Measurements from ENCODE around the gene CLNK.

CLNK gene

DNA sequence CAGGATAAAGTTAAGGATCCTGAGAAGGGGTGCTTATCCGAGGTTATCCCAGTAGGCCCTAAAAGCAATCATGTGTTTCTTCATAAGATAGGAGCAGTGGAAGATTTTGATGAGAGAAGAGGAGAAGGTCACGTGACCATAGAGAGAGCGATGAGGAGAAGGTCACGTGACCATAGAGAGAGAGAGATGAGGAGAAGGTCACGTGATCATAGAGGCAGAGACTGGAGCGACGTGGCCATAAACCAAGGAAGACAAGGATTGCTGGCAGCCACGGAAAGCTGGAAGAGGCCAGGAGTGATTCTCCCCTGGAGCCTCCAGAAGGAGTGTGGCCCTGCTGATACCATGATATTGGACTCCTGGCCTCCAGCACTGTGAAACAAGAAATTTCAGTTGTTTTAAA is 188.9 kb downstream of the CLNK start:
- TF ChIP-seq, protein P1, sequence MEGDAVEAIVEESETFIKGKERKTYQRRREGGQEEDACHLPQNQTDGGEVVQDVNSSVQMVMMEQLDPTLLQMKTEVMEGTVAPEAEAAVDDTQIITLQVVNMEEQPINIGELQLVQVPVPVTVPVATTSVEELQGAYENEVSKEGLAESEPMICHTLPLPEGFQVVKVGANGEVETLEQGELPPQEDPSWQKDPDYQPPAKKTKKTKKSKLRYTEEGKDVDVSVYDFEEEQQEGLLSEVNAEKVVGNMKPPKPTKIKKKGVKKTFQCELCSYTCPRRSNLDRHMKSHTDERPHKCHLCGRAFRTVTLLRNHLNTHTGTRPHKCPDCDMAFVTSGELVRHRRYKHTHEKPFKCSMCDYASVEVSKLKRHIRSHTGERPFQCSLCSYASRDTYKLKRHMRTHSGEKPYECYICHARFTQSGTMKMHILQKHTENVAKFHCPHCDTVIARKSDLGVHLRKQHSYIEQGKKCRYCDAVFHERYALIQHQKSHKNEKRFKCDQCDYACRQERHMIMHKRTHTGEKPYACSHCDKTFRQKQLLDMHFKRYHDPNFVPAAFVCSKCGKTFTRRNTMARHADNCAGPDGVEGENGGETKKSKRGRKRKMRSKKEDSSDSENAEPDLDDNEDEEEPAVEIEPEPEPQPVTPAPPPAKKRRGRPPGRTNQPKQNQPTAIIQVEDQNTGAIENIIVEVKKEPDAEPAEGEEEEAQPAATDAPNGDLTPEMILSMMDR (IDR thresholded peaks at IDR 0.05; ENCODE audit: low read length, missing control alignments), result no peak
- H3K4me3 ChIP-seq (replicated peaks; ENCODE audit: low read depth, low read length), result no peak overlapping the region
- DNase-seq (ENCODE audit: low read depth), result no peak

- TF ChIP-seq, protein P1 (IDR thresholded peaks at IDR 0.05; ENCODE audit: low read length, missing control alignments), result no peak
- no peak overlapping the region for H3K4me3 ChIP-seq (replicated peaks; ENCODE audit: low read depth, low read length)
- DNase-seq (ENCODE audit: low read depth), result no peak
Measured at GRCh38 chr4:10492464-10492863, 192.1 kb downstream of the CLNK start.

- no peak overlapping the region for H3K4me3 ChIP-seq (replicated peaks; ENCODE audit: low read depth, low read length)
- TF ChIP-seq, protein P1 (IDR thresholded peaks at IDR 0.05; ENCODE audit: low read length, missing control alignments), result no peak
Measured at GRCh38 chr4:10491401-10491800, 193.2 kb downstream of the CLNK start.

DNA sequence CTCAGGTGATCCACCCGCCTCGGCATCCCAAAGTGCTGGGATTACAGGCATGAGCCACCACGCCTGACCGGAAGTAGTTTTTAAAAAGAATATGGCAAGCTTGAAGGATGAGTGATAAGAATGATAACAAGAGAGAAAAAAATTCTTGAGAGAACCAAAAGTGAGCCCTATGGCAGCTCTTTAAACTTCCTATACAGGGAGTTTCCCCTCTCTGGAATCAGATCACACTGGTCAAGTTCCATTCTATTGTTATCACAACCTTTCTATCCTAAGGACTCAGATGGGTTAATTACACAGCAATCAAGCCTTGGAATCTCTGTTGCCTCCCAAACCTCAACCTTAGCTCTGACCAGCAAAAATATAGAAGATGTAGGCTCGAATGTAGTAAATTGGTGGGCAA is 193.6 kb downstream of the CLNK start:
- no peak for DNase-seq (ENCODE audit: low read depth)
- no peak overlapping the region for H3K4me3 ChIP-seq (replicated peaks; ENCODE audit: low read depth, low read length)
- TF ChIP-seq, protein P1 (IDR thresholded peaks at IDR 0.05; ENCODE audit: low read length, missing control alignments), result no peak

More at GRCh38 chr4:10491401-10491800, 193.2 kb downstream of the CLNK start:
- no peak for DNase-seq (ENCODE audit: low read depth)

- DNase-seq (ENCODE audit: low read depth), result no peak
- TF ChIP-seq, protein P1 (IDR thresholded peaks at IDR 0.05; ENCODE audit: low read length, missing control alignments), result no peak
- H3K4me3 ChIP-seq (replicated peaks; ENCODE audit: low read depth, low read length), result no peak overlapping the region
Measured at GRCh38 chr4:10482913-10483312, 201.7 kb downstream of the CLNK start.

GRCh38 chr4:10480616-10481015 is 204.0 kb downstream of the CLNK start:
- DNase-seq (ENCODE audit: low read depth), result no peak
- TF ChIP-seq, protein P1 (IDR thresholded peaks at IDR 0.05; ENCODE audit: low read length, missing control alignments), result no peak
- H3K4me3 ChIP-seq (replicated peaks; ENCODE audit: low read depth, low read length), result no peak overlapping the region

DNA sequence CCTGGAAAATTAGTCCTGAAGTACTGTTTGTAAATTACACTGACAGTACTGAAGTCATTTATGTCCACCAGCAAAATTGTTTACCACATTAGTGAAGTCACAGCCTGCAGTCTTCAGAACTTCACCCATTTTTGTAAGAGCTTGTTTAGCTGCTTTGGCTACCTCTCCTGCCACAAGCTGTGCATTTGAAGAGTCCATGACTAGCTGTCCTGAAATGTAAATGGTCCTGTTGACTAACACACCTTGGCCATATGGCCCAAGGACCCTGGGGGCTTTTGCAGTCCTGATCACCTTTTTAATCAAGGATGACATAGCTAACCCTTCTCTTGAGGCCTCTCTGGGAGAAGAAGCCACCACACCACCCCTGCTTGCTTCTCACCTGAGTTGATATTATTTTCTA is 205.9 kb downstream of the CLNK start:
- DNase-seq (ENCODE audit: low read depth), result no peak
- H3K4me3 ChIP-seq (replicated peaks; ENCODE audit: low read depth, low read length), result no peak overlapping the region
- TF ChIP-seq, protein P1 (IDR thresholded peaks at IDR 0.05; ENCODE audit: low read length, missing control alignments), result no peak
